Spleen (tissue), 11 donors: Measurements from ENCODE around the gene RAP2C. TPM values are rescaled to one million over a fixed set of nuclear protein-coding genes. Genes with fewer than 3 reads are reported as not detected.

Source experiments
- DNase-seq: peaks from one replicate; pipeline ENCODE4 v3.0.0-alpha.2; 2020
- H3K27ac ChIP-seq, 8 donors: fragments of 200-600 bp; sonication (generic) in 7 of 8; 1 replicate in 4 of 8; 2 replicates in 4 of 8; pipeline versions ENCODE4 v1.5.0 to v1.8.0; 2016 to 2021; ENCODE audit warnings: inconsistent platforms in 4 of 8, mild to moderate bottlenecking in 4 of 8, moderate library complexity in 1 of 8
- H3K27me3 ChIP-seq, 7 donors: fragments of 200-600 bp; sonication (generic) in 6 of 7; replicated peaks in 1 of 7; 1 replicate in 4 of 7; 2 replicates in 3 of 7; pipeline versions ENCODE4 v1.5.0 to v1.8.0; 2016 to 2021; ENCODE audit warnings: inconsistent platforms in 3 of 7, mild to moderate bottlenecking in 1 of 7
- H3K36me3 ChIP-seq, 6 donors: fragments of 200-600 bp; sonication (generic) in 5 of 6; 1 replicate in 4 of 6; 2 replicates in 2 of 6; pipeline versions ENCODE4 v1.5.0 to v1.8.0; 2016 to 2021; ENCODE audit warnings: inconsistent platforms in 2 of 6
- H3K4me1 ChIP-seq, 6 donors: fragments of 200-600 bp; sonication (generic) in 5 of 6; 1 replicate in 3 of 6; 2 replicates in 3 of 6; pipeline versions ENCODE4 v1.5.0 to v1.8.0; 2016 to 2021; ENCODE audit warnings: inconsistent platforms in 3 of 6
- H3K4me3 ChIP-seq, 8 donors: fragments of 200-600 bp; sonication (generic) in 7 of 8; 1 replicate in 4 of 8; 2 replicates in 4 of 8; pipeline versions ENCODE4 v1.5.0 to v1.8.0; 2016 to 2021; ENCODE audit warnings: inconsistent platforms in 4 of 8, mild to moderate bottlenecking in 4 of 8, moderate library complexity in 2 of 8
- H3K9me3 ChIP-seq, 8 donors: fragments of 200-600 bp; sonication (generic) in 7 of 8; 1 replicate in 4 of 8; 2 replicates in 4 of 8; pipeline versions ENCODE4 v1.5.0 to v1.8.0; 2016 to 2021; ENCODE audit warnings: inconsistent platforms in 4 of 8
- POLR2A ChIP-seq, 3 donors: fragments of 450-650 bp; IDR thresholded peaks; one replicate each; pipeline ENCODE4 v1.5.1; 2017; ENCODE audit warnings: antibody characterized with exemption in 3 of 3, mild to moderate bottlenecking in 1 of 3
- POLR2AphosphoS5 ChIP-seq, 3 donors: sonication (generic); formaldehyde crosslinking; IDR thresholded peaks; one replicate each; pipeline ENCODE4 v1.5.1; 2017; ENCODE audit warnings: antibody characterized with exemption in 3 of 3
- WGBS, 5 donors: extraction: QIAGEN DNeasy Blood & Tissue Kit in 3 of 5; methylation state at CpG; one replicate each; pipeline versions ENCODE4 v1.1.5 to v1.1.7; 2013 to 2018; 5-methylcytosine and 5-hydroxymethylcytosine counted together
- intact Hi-C: fragments of 100-400 bp; cut with DNase I; formaldehyde crosslinking; loops from one replicate; pipeline ENCODE4 v1.15.0; 2023; ENCODE audit warnings: low total_unique reads
- polyA plus RNA-seq, 3 donors: library from polyadenylated mRNA; stranded (reverse); fragments of 200-250 nt; gene quantifications; one replicate each; pipeline ENCODE4 v1.2.1, GENCODE V29; 2013
- total RNA-seq, 7 donors: library from RNA; depleted of rRNA in 3 of 7; stranded (reverse); fragments of >200 nt in 3 of 7; fragmentation: NEBNext Ultra II Directional in 4 of 7; extraction: Animal tissue kit (Norgen Biotek cat#: 25700) in 4 of 7; gene quantifications; one replicate each; pipeline versions ENCODE4 v1.1.0 to v1.2.1, GENCODE V29; 2016 to 2021
- TF ChIP-seq, protein P1 (sequence below), 11 experiments: fragments of 200-600 bp in 7 of 11; fragments of 450-650 bp in 4 of 11; sonication (generic) in 4 of 11; IDR thresholded peaks in 8 of 11; conservative IDR thresholded peaks in 3 of 11; 1 replicate in 7 of 11; 2 replicates in 4 of 11; pipeline versions ENCODE4 v1.4.0 to v1.8.0; 2016 to 2021; ENCODE audit warnings: antibody characterized with exemption in 11 of 11, inconsistent platforms in 4 of 11, mild to moderate bottlenecking in 1 of 11
- donor health status: healthy with polysubstance abuse.
- donor health status: DM: no; HTN: no; CAD: no; lungs with moderate emphysema.
- donor health status: DM: no; HTN: no; CAD: no.
- donor health status: Bipolar disorder and iron deficiency.
- donor health status: healthy.
- donor health status: DM: no; HTN: no; CAD: no.
- donor health status: DM: yes; HTN: yes; CAD: no.

The RAP2C gene
- total and polyA plus RNA-seq, 10 donors = 22.5 to 38.5 (median 28.9) TPM

DNA sequence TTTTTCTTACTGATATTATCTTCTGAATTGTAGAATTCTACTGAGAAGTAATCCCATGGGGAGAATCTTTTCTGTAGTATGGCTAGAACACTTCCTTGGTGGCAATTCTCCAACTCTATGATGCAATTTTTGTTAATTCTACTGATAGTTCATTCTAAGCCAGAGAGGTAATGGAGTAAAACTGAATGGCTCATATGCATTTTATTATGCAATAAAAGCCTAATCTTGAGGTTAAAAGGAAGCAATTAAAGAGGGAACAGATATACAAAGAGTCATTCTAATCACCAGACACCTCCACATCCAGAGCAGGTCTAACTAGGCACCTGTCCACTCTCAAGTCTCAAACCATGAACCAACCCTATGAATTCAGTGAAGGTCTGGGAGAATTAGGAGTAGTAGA lies 9.7 kb downstream of the RAP2C start:
- Histone ChIP-seq H3K36me3 (peaks cover 0 to 56% (median 5%) of the 10 kb centered on the region in 6 donors), H3K4me3 (no peak overlapping the region), H3K4me1 (peaks cover 0 to 72% (median 9%) of the 10 kb centered on the region in 6 donors), H3K9me3 (no peaks in the 10 kb centered on the region), H3K27me3 (peaks cover 0 to 8% (median 0%) of the 10 kb centered on the region in 7 donors), H3K27ac (no peak overlapping the region)
- no peak for DNase-seq
- intact Hi-C loops = no loop called here
- no peak for TF ChIP-seq POLR2AphosphoS5 (IDR thresholded peaks at IDR 0.05)
- TF ChIP-seq, protein P1, sequence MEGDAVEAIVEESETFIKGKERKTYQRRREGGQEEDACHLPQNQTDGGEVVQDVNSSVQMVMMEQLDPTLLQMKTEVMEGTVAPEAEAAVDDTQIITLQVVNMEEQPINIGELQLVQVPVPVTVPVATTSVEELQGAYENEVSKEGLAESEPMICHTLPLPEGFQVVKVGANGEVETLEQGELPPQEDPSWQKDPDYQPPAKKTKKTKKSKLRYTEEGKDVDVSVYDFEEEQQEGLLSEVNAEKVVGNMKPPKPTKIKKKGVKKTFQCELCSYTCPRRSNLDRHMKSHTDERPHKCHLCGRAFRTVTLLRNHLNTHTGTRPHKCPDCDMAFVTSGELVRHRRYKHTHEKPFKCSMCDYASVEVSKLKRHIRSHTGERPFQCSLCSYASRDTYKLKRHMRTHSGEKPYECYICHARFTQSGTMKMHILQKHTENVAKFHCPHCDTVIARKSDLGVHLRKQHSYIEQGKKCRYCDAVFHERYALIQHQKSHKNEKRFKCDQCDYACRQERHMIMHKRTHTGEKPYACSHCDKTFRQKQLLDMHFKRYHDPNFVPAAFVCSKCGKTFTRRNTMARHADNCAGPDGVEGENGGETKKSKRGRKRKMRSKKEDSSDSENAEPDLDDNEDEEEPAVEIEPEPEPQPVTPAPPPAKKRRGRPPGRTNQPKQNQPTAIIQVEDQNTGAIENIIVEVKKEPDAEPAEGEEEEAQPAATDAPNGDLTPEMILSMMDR (IDR thresholded peaks at IDR 0.05 in 8 of 11, conservative IDR thresholded peaks at IDR 0.05 in 3 of 11) = no peak
- no peak for TF ChIP-seq POLR2A (IDR thresholded peaks at IDR 0.05)

DNA sequence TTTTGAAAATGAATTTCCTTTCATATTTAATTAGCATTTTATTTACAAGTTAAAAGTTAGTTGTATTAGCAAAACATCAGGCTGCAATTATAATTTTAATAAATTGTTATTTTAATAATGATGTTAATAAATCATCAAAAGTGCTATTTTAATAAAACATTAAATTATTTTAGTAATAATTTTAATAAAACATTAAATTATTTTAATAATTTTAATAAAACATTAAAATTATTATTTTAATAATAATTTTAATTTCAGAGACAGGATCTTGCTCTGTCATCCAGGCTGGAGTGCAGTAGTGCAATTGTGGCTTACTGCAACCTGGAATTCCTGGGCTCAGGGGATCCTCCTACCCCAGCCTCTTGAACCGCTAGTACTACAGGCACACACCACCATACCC lies 10.8 kb downstream of the RAP2C start:
- WGBS, 5 donors = 84 to 100% (median 90%) methylated on average over 1 of the region's 1 CpG
- Histone ChIP-seq H3K36me3 (peaks cover 0 to 55% (median 5%) of the 10 kb centered on the region in 6 donors), H3K4me3 (no peak overlapping the region), H3K9me3 (no peaks in the 10 kb centered on the region), H3K27ac (no peak overlapping the region), H3K27me3 (peaks cover 0 to 8% (median 0%) of the 10 kb centered on the region in 7 donors), H3K4me1 (peaks cover 0 to 61% (median 6%) of the 10 kb centered on the region in 6 donors)
- intact Hi-C loops = no loop called here
- TF ChIP-seq POLR2A (IDR thresholded peaks at IDR 0.05) (no peak), POLR2AphosphoS5 (IDR thresholded peaks at IDR 0.05) (no peak)
- TF ChIP-seq, protein P1 (IDR thresholded peaks at IDR 0.05 in 8 of 11, conservative IDR thresholded peaks at IDR 0.05 in 3 of 11) = no peak
- DNase-seq = no peak

DNA sequence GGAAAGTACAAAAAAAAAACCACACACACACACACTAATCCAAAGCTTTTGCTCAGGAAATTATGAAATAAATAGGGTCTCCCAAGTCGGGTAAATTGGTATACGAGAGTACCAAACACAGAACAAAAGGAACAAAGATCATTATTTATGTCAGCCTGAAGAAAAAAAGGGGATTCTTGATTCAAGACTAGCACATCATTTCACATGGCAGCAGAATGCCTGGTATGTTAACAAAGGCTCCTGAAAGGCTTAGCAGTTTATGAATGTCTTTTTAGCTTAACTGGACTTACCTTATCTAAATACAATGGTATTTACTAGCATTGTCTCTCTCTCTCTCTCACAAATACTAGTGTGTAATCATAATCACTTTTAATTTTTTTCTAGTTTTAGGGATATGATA lies 11.3 kb downstream of the RAP2C start:
- Histone ChIP-seq H3K27ac (no peak overlapping the region), H3K27me3 (peaks cover 0 to 8% (median 0%) of the 10 kb centered on the region in 7 donors), H3K9me3 (no peaks in the 10 kb centered on the region), H3K36me3 (peaks cover 0 to 51% (median 5%) of the 10 kb centered on the region in 6 donors), H3K4me3 (no peak overlapping the region), H3K4me1 (peaks cover 0 to 57% (median 6%) of the 10 kb centered on the region in 6 donors)
- intact Hi-C loops = no loop called here
- no peak for DNase-seq
- WGBS, 5 donors = 39 to 77% (median 72%) methylated on average over 2 of the region's 2 CpGs
- TF ChIP-seq, protein P1 (IDR thresholded peaks at IDR 0.05 in 8 of 11, conservative IDR thresholded peaks at IDR 0.05 in 3 of 11) = no peak
- no peak for TF ChIP-seq POLR2AphosphoS5 (IDR thresholded peaks at IDR 0.05)
- TF ChIP-seq POLR2A (IDR thresholded peaks at IDR 0.05) = no peak

DNA sequence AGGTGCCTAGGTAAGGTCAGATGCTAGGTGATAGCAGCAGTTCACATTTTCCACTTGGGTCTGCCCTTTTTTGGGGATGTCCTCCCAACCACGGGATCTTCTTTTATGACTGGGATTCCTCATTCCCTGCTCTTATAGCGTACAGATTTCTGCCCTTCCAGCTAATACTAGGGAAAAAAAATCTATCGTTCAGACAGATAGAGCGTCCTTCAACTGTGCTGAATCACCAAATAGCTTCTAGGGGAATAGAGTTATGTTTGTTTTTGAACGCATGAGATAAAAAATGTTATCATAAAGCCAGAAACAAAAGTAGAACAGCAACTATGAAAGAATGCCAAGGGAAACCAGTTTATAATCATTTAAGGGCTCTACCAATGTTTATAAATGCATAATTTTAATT lies 13.0 kb downstream of the RAP2C start:
- Histone ChIP-seq H3K4me3 (no peak overlapping the region), H3K27me3 (peaks cover 0 to 5% (median 0%) of the 10 kb centered on the region in 7 donors), H3K9me3 (no peaks in the 10 kb centered on the region), H3K4me1 (peaks cover 0 to 39% (median 6%) of the 10 kb centered on the region in 6 donors), H3K27ac (no peak overlapping the region), H3K36me3 (peaks cover 0 to 45% (median 2%) of the 10 kb centered on the region in 6 donors)
- WGBS, 5 donors = 66 to 92% (median 83%) methylated on average over 5 of the region's 5 CpGs
- intact Hi-C loops = no loop called here
- DNase-seq = no peak
- TF ChIP-seq POLR2A (IDR thresholded peaks at IDR 0.05) (no peak), POLR2AphosphoS5 (IDR thresholded peaks at IDR 0.05) (no peak)
- TF ChIP-seq, protein P1 (IDR thresholded peaks at IDR 0.05 in 8 of 11, conservative IDR thresholded peaks at IDR 0.05 in 3 of 11) = no peak
